Effector memory CD8-positive, alpha-beta T cell (primary cell): ENCODE results near the gene RGS6.
A peak's percentile ranks its signal among the peaks of the same experiment; 100 is the strongest.

Experiments used
- ATAC-seq: fragments of 150-1000 bp; cut with Tn5 transposase; replicated peaks from 2 replicates; pipeline ENCODE4 v1.10.0; 2021; ENCODE audit warnings: mild to moderate bottlenecking, moderate library complexity
- DNase-seq, 3 experiments: peaks; one replicate each; pipeline ENCODE4 v3.0.0; 2021
- H3K27ac Mint-ChIP-seq, 2 donors: one replicate each; pipeline ENCODE4 v1.8.0; 2022; ENCODE audit warnings: mild to moderate bottlenecking in 2 of 2, mixed read lengths in 2 of 2, moderate library complexity in 2 of 2
- H3K27me3 Mint-ChIP-seq, 2 donors: one replicate each; pipeline ENCODE4 v1.8.0; 2022; ENCODE audit warnings: mixed read lengths in 2 of 2
- H3K36me3 Mint-ChIP-seq: one replicate; pipeline ENCODE4 v1.8.0; 2022; ENCODE audit warnings: mild to moderate bottlenecking, moderate library complexity, mixed read lengths; ENCODE audit not compliant: insufficient read depth
- H3K4me1 Mint-ChIP-seq, 2 donors: one replicate each; pipeline ENCODE4 v1.8.0; 2022; ENCODE audit warnings: low read depth in 2 of 2, mixed read lengths in 2 of 2
- H3K4me3 Mint-ChIP-seq, 2 donors: one replicate each; pipeline ENCODE4 v1.8.0; 2022; ENCODE audit warnings: mild to moderate bottlenecking in 2 of 2, mixed read lengths in 2 of 2, moderate library complexity in 2 of 2
- H3K9me3 Mint-ChIP-seq, 2 donors: one replicate each; pipeline ENCODE4 v1.8.0; 2022; ENCODE audit warnings: mixed read lengths in 2 of 2

Gene RGS6

DNA sequence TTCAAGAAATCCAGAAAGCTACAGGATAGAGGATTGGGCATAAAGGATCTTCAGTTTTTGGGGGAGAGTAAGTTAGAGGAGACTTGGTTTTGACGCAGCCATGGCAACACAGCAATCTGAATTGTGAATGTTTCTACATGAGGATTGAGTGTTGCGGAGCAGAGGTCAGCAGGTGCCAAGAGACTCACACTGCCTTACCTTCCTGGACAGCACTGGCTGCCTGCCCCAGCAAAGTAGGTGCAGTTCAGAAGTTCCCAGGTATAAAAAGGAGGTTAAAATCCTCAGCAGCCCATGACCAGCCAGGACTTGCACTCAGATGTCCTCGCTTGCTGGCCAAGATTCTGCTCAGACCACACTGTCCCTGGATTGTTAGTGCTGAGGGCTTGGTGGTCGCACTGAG is 590.6 kb downstream of the RGS6 start:
- Mint-ChIP-seq H3K36me3 (no peaks in the 10 kb centered on the region), H3K9me3 (no peaks in the 10 kb centered on the region), H3K4me1 (peaks cover 41 to 54% of the 10 kb centered on the region in 2 donors), H3K27ac (no peak overlapping the region), H3K4me3 (no peak overlapping the region), H3K27me3 (peaks cover 0 to under 1% of the 10 kb centered on the region in 2 donors)
- no peak for ATAC-seq
- DNase-seq = no peak

- Mint-ChIP-seq H3K4me3 (no peak overlapping the region), H3K27ac (no peak overlapping the region), H3K27me3 (peaks cover 0 to 9% of the 10 kb centered on the region in 2 donors), H3K4me1 (peaks cover 37 to 46% of the 10 kb centered on the region in 2 donors), H3K9me3 (no peaks in the 10 kb centered on the region), H3K36me3 (no peaks in the 10 kb centered on the region)
- DNase-seq (no peak), ATAC-seq (no peak)
Observed at GRCh38 chr14:72523424-72524294, 591.4 kb downstream of the RGS6 start.

GRCh38 chr14:72524295-72524629 is 592.0 kb downstream of the RGS6 start:
- ATAC-seq (no peak), DNase-seq (no peak)
- no peaks in the 10 kb centered on the region for H3K36me3 Mint-ChIP-seq
- no peak overlapping the region for H3K27ac Mint-ChIP-seq
- H3K9me3 Mint-ChIP-seq = no peaks in the 10 kb centered on the region
- H3K4me3 Mint-ChIP-seq = no peak overlapping the region
- peaks cover 0 to 15% of the 10 kb centered on the region in 2 donors for H3K27me3 Mint-ChIP-seq
- peaks cover 32 to 40% of the 10 kb centered on the region in 2 donors for H3K4me1 Mint-ChIP-seq

GRCh38 chr14:72525087-72525915 is 593.1 kb downstream of the RGS6 start:
- H3K27me3 Mint-ChIP-seq = peaks cover 0 to 15% of the 10 kb centered on the region in 2 donors

DNA sequence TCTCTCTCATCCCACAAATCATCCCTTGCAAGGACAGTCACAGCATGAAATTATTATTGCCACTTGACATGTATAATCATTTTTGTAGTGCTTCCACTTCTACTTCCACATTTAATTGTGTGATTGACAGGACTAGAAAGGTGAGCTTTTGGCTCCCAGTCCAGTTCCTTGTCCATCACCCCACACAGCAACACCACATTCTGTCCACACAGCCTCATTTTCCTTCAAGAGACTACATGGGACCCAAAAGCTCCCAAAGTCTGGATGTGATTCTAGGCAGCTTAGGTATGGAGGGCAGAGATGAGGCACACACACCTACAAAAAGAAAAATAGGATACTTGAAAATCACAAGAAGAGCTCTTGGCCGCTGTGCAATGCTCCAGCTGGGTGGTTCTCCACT is 595.4 kb downstream of the RGS6 start:
- Mint-ChIP-seq H3K27me3 (peaks cover 0 to 15% of the 10 kb centered on the region in 2 donors), H3K36me3 (no peaks in the 10 kb centered on the region), H3K9me3 (no peaks in the 10 kb centered on the region), H3K4me3 (no peak overlapping the region), H3K27ac (no peak overlapping the region), H3K4me1 (peaks cover 22 to 25% of the 10 kb centered on the region in 2 donors)
- DNase-seq (no peak), ATAC-seq (no peak)

More at GRCh38 chr14:72525087-72525915, 593.1 kb downstream of the RGS6 start:
- Mint-ChIP-seq H3K4me1 (peaks cover 28 to 35% of the 10 kb centered on the region in 2 donors), H3K9me3 (no peaks in the 10 kb centered on the region), H3K4me3 (no peak overlapping the region), H3K27ac (no peak overlapping the region), H3K36me3 (no peaks in the 10 kb centered on the region)
- DNase-seq = no peak
- ATAC-seq = no peak

DNA sequence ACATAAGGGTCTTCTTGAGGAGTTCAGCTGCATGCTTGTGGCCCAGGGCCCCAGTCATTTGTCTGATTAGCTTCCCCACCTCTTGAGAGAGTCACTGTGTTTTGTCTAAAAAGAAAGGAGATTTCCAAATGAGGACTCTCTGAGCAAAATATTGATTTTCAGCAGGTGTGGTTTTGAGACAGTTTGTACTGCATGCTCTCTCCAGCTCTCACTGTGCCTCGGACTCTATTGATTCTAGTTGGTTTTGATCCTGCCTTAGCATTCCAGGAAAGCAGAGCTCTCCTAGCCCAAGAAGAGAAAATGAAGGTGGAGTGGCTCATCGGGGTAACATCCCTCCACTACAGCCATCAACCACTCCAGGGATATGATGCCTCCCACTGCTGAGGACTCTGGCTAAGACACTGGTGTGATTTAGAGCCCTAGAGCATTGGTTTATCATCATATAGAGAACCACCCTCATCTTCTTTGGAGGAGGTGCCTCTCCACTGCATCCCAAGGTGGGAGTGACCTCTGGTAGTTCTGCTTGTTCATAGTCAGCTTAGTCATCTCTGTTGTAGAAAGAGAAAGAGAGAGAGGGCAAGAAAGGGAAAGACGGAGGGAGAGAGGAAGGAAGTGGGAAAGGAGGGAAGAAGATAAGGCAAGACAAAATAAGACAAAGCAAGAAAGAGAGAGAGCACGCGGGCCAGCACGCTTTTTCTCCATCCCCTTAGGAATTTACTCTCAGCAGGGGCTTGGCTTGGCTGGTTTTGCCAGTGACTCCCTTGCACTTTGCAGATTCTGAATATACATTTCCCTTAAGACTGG is 596.0 kb downstream of the RGS6 start:
- no peak for DNase-seq
- peaks cover 25 to 31% of the 10 kb centered on the region in 2 donors for H3K4me1 Mint-ChIP-seq
- no peak overlapping the region for H3K27ac Mint-ChIP-seq
- H3K36me3 Mint-ChIP-seq = no peaks in the 10 kb centered on the region
- no peaks in the 10 kb centered on the region for H3K9me3 Mint-ChIP-seq
- ATAC-seq = no peak
- H3K27me3 Mint-ChIP-seq = peaks cover 0 to 15% of the 10 kb centered on the region in 2 donors
- H3K4me3 Mint-ChIP-seq = no peak overlapping the region

- no peak for ATAC-seq
- H3K27ac Mint-ChIP-seq = no peak overlapping the region
- peaks cover 0 to 15% of the 10 kb centered on the region in 2 donors for H3K27me3 Mint-ChIP-seq
- H3K36me3 Mint-ChIP-seq = no peaks in the 10 kb centered on the region
- H3K4me3 Mint-ChIP-seq = no peak overlapping the region
- H3K9me3 Mint-ChIP-seq = no peaks in the 10 kb centered on the region
- no peak for DNase-seq
- H3K4me1 Mint-ChIP-seq = peaks cover 28 to 33% of the 10 kb centered on the region in 2 donors
Observed at GRCh38 chr14:72528863-72529175, 596.6 kb downstream of the RGS6 start.

GRCh38 chr14:72532686-72533454 is 600.6 kb downstream of the RGS6 start:
- H3K9me3 Mint-ChIP-seq = no peaks in the 10 kb centered on the region
- ATAC-seq (no peak), DNase-seq (no peak)
- peak overlapping the region in 1 of 2 donors; percentile 6 for H3K4me3 Mint-ChIP-seq
- peaks cover 45 to 58% of the 10 kb centered on the region in 2 donors for H3K4me1 Mint-ChIP-seq
- H3K27ac Mint-ChIP-seq = no peak overlapping the region
- peaks cover 4% of the 10 kb centered on the region for H3K36me3 Mint-ChIP-seq
- H3K27me3 Mint-ChIP-seq = peaks cover 5 to 14% of the 10 kb centered on the region in 2 donors

DNA sequence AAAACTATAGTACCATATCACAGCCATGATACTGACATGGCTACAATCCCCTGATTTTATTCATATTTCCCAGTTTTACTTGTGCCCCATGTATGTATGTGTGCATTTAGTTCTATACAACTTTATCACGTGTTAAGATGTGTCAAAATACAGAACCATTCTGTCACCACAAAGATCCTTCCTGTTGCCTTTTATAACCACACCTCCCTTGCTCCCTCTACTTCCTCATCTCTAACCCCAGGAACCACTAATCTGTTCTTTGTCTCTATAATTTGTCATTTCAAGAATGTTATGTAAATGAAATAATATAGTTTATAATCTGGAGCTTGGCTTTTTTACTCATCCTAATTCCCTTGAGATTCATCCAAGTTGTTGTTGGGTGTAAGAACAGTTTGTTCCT is 603.3 kb downstream of the RGS6 start:
- H3K27ac Mint-ChIP-seq = no peak overlapping the region
- H3K9me3 Mint-ChIP-seq = no peaks in the 10 kb centered on the region
- peaks cover 45 to 63% of the 10 kb centered on the region in 2 donors for H3K4me1 Mint-ChIP-seq
- H3K36me3 Mint-ChIP-seq = peaks cover 4% of the 10 kb centered on the region
- ATAC-seq = peak; percentile 95
- H3K4me3 Mint-ChIP-seq = peak overlapping the region; percentile 37 to 64
- peaks cover 13 to 16% of the 10 kb centered on the region in 2 donors for H3K27me3 Mint-ChIP-seq
- DNase-seq = no peak

GRCh38 chr14:72538387-72538786 is 606.2 kb downstream of the RGS6 start:
- Mint-ChIP-seq H3K36me3 (peaks cover 4% of the 10 kb centered on the region), H3K27me3 (peaks cover 13 to 16% of the 10 kb centered on the region in 2 donors), H3K9me3 (no peaks in the 10 kb centered on the region), H3K4me1 (peaks cover 33 to 46% of the 10 kb centered on the region in 2 donors), H3K27ac (no peak overlapping the region), H3K4me3 (no peak overlapping the region)
- no peak for DNase-seq
- ATAC-seq = no peak

DNA sequence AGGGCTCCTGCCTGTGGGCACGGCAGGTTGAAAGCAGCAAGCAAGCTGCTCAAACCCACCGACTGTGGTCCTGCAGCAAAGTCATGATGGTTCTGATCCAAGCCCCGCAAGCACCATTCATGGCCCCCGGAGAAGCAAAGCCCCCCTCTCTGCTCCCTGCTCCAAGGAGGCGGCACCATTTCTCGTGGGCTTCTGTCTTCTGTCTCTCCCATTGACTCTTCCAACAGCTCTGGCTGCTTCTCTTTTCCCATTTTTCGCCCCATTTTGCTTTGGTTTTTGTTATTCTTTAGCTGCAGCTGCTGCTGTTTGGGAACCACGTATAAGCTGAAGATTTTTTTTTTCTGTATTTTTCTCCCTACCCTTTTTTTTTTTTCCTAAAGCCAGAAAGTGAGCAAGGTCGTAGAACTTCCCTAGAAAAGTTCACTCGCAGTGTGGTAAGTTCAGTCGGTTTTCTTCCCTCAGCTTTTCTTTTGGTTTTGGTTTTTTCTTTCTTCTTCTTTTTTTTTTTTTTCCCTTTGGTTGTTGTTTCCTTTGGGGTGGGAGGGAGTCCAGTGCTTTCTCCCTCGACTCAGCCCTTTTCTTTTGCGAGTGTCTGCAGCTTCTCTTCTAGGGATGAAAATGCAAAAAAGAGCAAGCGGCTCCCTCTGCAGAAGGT is 607.6 kb downstream of the RGS6 start:
- no peak for ATAC-seq
- Mint-ChIP-seq H3K27ac (no peak overlapping the region), H3K9me3 (no peaks in the 10 kb centered on the region), H3K4me1 (peaks cover 34% of the 10 kb centered on the region in 2 donors), H3K4me3 (no peak overlapping the region), H3K27me3 (peaks cover 21 to 29% of the 10 kb centered on the region in 2 donors), H3K36me3 (peaks cover 1% of the 10 kb centered on the region)
- no peak for DNase-seq

DNA sequence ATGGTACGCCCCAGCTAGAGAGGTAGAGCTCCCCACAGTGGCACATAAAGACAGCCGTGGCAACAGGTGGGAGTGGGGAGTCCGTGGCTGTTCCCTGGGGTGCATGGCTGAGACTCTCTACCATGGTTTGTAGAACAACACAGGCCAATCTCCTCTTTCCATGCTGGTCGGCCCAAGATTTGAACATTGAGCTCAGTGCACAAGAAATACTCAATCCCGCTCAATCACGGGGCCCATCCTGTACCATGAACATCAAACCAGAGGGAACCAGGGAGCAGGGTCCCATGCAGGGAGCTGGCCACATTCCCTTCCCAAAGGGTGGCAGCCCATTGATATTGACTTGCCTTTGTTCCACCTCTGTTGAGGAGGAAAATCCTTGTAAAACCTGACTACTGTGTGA is 608.6 kb downstream of the RGS6 start:
- H3K27ac Mint-ChIP-seq = no peak overlapping the region
- DNase-seq = no peak
- no peaks in the 10 kb centered on the region for H3K9me3 Mint-ChIP-seq
- no peak for ATAC-seq
- H3K4me3 Mint-ChIP-seq = no peak overlapping the region
- H3K4me1 Mint-ChIP-seq = peaks cover 28 to 33% of the 10 kb centered on the region in 2 donors
- no peaks in the 10 kb centered on the region for H3K36me3 Mint-ChIP-seq
- peaks cover 27 to 38% of the 10 kb centered on the region in 2 donors for H3K27me3 Mint-ChIP-seq
